Upper lobe of left lung (tissue), 4 donors: ENCODE measurements around the gene IL1RL1.

Experiments used
- CTCF ChIP-seq, 6 experiments: fragments of 450-650 bp in 4 of 6; fragments of 200-600 bp in 2 of 6; sonication (generic) in 2 of 6; IDR thresholded peaks; one replicate each; pipeline ENCODE4 v1.5.1; 2016 to 2019; ENCODE audit warnings: antibody characterized with exemption in 6 of 6
- EP300 ChIP-seq, 4 donors: sonication (generic); formaldehyde crosslinking; IDR thresholded peaks; one replicate each; pipeline ENCODE4 v1.5.1; 2017; ENCODE audit warnings: antibody characterized with exemption in 4 of 4, control low read depth in 2 of 4
- POLR2A ChIP-seq, 4 donors: fragments of 450-650 bp; IDR thresholded peaks; one replicate each; pipeline ENCODE4 v1.5.1; 2016 to 2017; ENCODE audit warnings: antibody characterized with exemption in 4 of 4, mild to moderate bottlenecking in 2 of 4
- POLR2AphosphoS5 ChIP-seq, 2 donors: sonication (generic); formaldehyde crosslinking; IDR thresholded peaks; one replicate each; pipeline ENCODE4 v1.5.1; 2017; ENCODE audit warnings: antibody characterized with exemption in 2 of 2

GRCh38 chr2:102334486-102334885 is 23.1 kb downstream of the IL1RL1 start:
- TF ChIP-seq CTCF (IDR thresholded peaks at IDR 0.05) (no peak), POLR2A (IDR thresholded peaks at IDR 0.05) (no peak), POLR2AphosphoS5 (IDR thresholded peaks at IDR 0.05) (no peak), EP300 (IDR thresholded peaks at IDR 0.05) (no peak)
